B cell (primary cell): Measurements from ENCODE around the gene IFI35.

Experiments used
- CTCF ChIP-seq: fragments of 200-600 bp; IDR thresholded peaks from one replicate; pipeline ENCODE4 v1.8.0; 2022; ENCODE audit warnings: antibody characterized with exemption, mild to moderate bottlenecking
- EZH2 ChIP-seq: IDR thresholded peaks from 2 replicates; pipeline ENCODE4 v1.6.1; 2012; ENCODE audit warnings: borderline replicate concordance, low read depth, mild to moderate bottlenecking, moderate library complexity, low read length; ENCODE audit not compliant: insufficient read depth, poor library complexity, severe bottlenecking

- TF ChIP-seq CTCF = peak; percentile 64
- TF ChIP-seq EZH2 = no peak
Measured at GRCh38 chr17:43006639-43007551, at the start of gene IFI35.
